Measurements from ENCODE around the gene PEX11G. TPM values are rescaled to one million over a fixed set of nuclear protein-coding genes. Genes with fewer than 3 reads are reported as not detected.
A peak's percentile ranks its signal among the peaks of the same experiment; 100 is the strongest.

The PEX11G gene
- total RNA-seq, 2 experiments from 2014 or later, result not detected

GRCh38 chr19:7509625-7510024 lies 20.8 kb upstream of the PEX11G start:
- peaks cover 5% of the 10 kb centered on the region for H3K9me3 Mint-ChIP-seq
- peaks cover 16% of the 10 kb centered on the region for H3K4me1 Mint-ChIP-seq (ENCODE audit: low read depth)
- H3K4me3 ChIP-seq (ENCODE audit: low read length), result no peak overlapping the region
- CTCF ChIA-PET, result no interaction called here
- no peaks in the 10 kb centered on the region for H3K36me3 ChIP-seq (ENCODE audit: insufficient read depth, low read length)
- no peak overlapping the region for H3K27ac Mint-ChIP-seq
- no peak for TF ChIP-seq CTCF (IDR thresholded peaks at IDR 0.05)
- no peak overlapping the region for H3K27ac ChIP-seq (ENCODE audit: low read depth in 1 of 2, low read length in 2 of 2)
- peaks cover 19% of the 10 kb centered on the region for H3K4me1 ChIP-seq (ENCODE audit: insufficient read depth, low read length)
- no peaks in the 10 kb centered on the region for H3K36me3 Mint-ChIP-seq (ENCODE audit: low read depth)
- POLR2A ChIA-PET, result no interaction called here
- H3K4me3 Mint-ChIP-seq, result no peak overlapping the region
- H3K9me3 ChIP-seq (ENCODE audit: control insufficient read depth in 1 of 2, insufficient read depth in 1 of 2, low read length in 2 of 2), result peaks cover 0 to 17% of the 10 kb centered on the region in 2 experiments
- H3K27me3 Mint-ChIP-seq, result peaks cover 45% of the 10 kb centered on the region
- ATAC-seq (ENCODE audit: poor library complexity) (no peak), DNase-seq (peak in 1 of 14 experiments; percentile 42)
- H3K27me3 ChIP-seq (ENCODE audit: control insufficient read depth in 1 of 2, insufficient read depth in 2 of 2, low read length in 2 of 2), result peaks cover 11 to 12% of the 10 kb centered on the region in 2 experiments
- intact Hi-C loops (cut with DNase I, micrococcal nuclease), result no loop called here

GRCh38 chr19:7507884-7508283 lies 19.0 kb upstream of the PEX11G start:
- peaks cover 5% of the 10 kb centered on the region for H3K9me3 Mint-ChIP-seq
- ChIA-PET CTCF (interaction anchor here (0.6 kb wide), 1 partner anchor 1774 kb away, joined by 4 read pairs; no protein-coding TSS in a partner anchor), POLR2A (no interaction called here)
- Histone ChIP-seq H3K27ac (ENCODE audit: low read depth in 1 of 2, low read length in 2 of 2) (no peak overlapping the region), H3K27me3 (ENCODE audit: control insufficient read depth in 1 of 2, insufficient read depth in 2 of 2, low read length in 2 of 2) (peaks cover 15 to 16% of the 10 kb centered on the region in 2 experiments), H3K4me3 (ENCODE audit: low read length) (no peak overlapping the region), H3K9me3 (ENCODE audit: control insufficient read depth in 1 of 2, insufficient read depth in 1 of 2, low read length in 2 of 2) (peaks cover 0 to 17% of the 10 kb centered on the region in 2 experiments), H3K36me3 (ENCODE audit: insufficient read depth, low read length) (no peaks in the 10 kb centered on the region), H3K4me1 (ENCODE audit: insufficient read depth, low read length) (peaks cover 19% of the 10 kb centered on the region)
- ATAC-seq (ENCODE audit: poor library complexity) (no peak), DNase-seq (peak in 2 of 14 experiments; percentile 56 to 70)
- intact Hi-C loops (cut with DNase I, micrococcal nuclease), result no loop called here
- no peak overlapping the region for H3K4me3 Mint-ChIP-seq
- no peak for TF ChIP-seq CTCF (IDR thresholded peaks at IDR 0.05)
- peaks cover 16% of the 10 kb centered on the region for H3K4me1 Mint-ChIP-seq (ENCODE audit: low read depth)
- H3K27ac Mint-ChIP-seq, result no peak overlapping the region
- H3K36me3 Mint-ChIP-seq (ENCODE audit: low read depth), result no peaks in the 10 kb centered on the region
- peaks cover 42% of the 10 kb centered on the region for H3K27me3 Mint-ChIP-seq

- intact Hi-C loops (cut with DNase I, micrococcal nuclease), result no loop called here
- peaks cover 54% of the 10 kb centered on the region for H3K27me3 Mint-ChIP-seq
- Histone ChIP-seq H3K4me1 (ENCODE audit: insufficient read depth, low read length) (peaks cover 19% of the 10 kb centered on the region), H3K9me3 (ENCODE audit: control insufficient read depth in 1 of 2, insufficient read depth in 1 of 2, low read length in 2 of 2) (peaks cover 0 to 17% of the 10 kb centered on the region in 2 experiments), H3K27me3 (ENCODE audit: control insufficient read depth in 1 of 2, insufficient read depth in 2 of 2, low read length in 2 of 2) (peaks cover 24 to 25% of the 10 kb centered on the region in 2 experiments), H3K27ac (ENCODE audit: low read depth in 1 of 2, low read length in 2 of 2) (no peak overlapping the region), H3K36me3 (ENCODE audit: insufficient read depth, low read length) (no peaks in the 10 kb centered on the region), H3K4me3 (ENCODE audit: low read length) (no peak overlapping the region)
- TF ChIP-seq CTCF (IDR thresholded peaks at IDR 0.05), result no peak
- POLR2A ChIA-PET, result interaction anchor here (0.8 kb wide), 1 partner anchor 16 kb away, joined by 3 read pairs; the partner anchor contains the start of gene MCOLN1
- H3K4me3 Mint-ChIP-seq, result no peak overlapping the region
- CTCF ChIA-PET, result no interaction called here
- ATAC-seq (ENCODE audit: poor library complexity), result peak; percentile 63
- DNase-seq, result peak in 6 of 14 experiments; percentile 15 to 76 (median 31)
- peaks cover 16% of the 10 kb centered on the region for H3K4me1 Mint-ChIP-seq (ENCODE audit: low read depth)
- H3K27ac Mint-ChIP-seq, result no peak overlapping the region
- peaks cover 5% of the 10 kb centered on the region for H3K9me3 Mint-ChIP-seq
- no peaks in the 10 kb centered on the region for H3K36me3 Mint-ChIP-seq (ENCODE audit: low read depth)
These were observed 17.8 kb upstream of the PEX11G start for GRCh38 chr19:7506385-7507328.

Data from CD4-positive, alpha-beta T cell (primary cell).